Effector memory CD8-positive, alpha-beta T cell (primary cell): ENCODE measurements around the gene FHOD3.

Experiments
- ATAC-seq: fragments of 150-1000 bp; cut with Tn5 transposase; replicated peaks from 2 replicates; pipeline ENCODE4 v1.10.0; 2021; ENCODE audit warnings: mild to moderate bottlenecking, moderate library complexity
- DNase-seq, 3 experiments: peaks; one replicate each; pipeline ENCODE4 v3.0.0; 2021
- H3K27ac Mint-ChIP-seq, 2 donors: one replicate each; pipeline ENCODE4 v1.8.0; 2022; ENCODE audit warnings: mild to moderate bottlenecking in 2 of 2, mixed read lengths in 2 of 2, moderate library complexity in 2 of 2
- H3K27me3 Mint-ChIP-seq, 2 donors: one replicate each; pipeline ENCODE4 v1.8.0; 2022; ENCODE audit warnings: mixed read lengths in 2 of 2
- H3K36me3 Mint-ChIP-seq: one replicate; pipeline ENCODE4 v1.8.0; 2022; ENCODE audit warnings: mild to moderate bottlenecking, moderate library complexity, mixed read lengths; ENCODE audit not compliant: insufficient read depth
- H3K4me1 Mint-ChIP-seq, 2 donors: one replicate each; pipeline ENCODE4 v1.8.0; 2022; ENCODE audit warnings: low read depth in 2 of 2, mixed read lengths in 2 of 2
- H3K4me3 Mint-ChIP-seq, 2 donors: one replicate each; pipeline ENCODE4 v1.8.0; 2022; ENCODE audit warnings: mild to moderate bottlenecking in 2 of 2, mixed read lengths in 2 of 2, moderate library complexity in 2 of 2
- H3K9me3 Mint-ChIP-seq, 2 donors: one replicate each; pipeline ENCODE4 v1.8.0; 2022; ENCODE audit warnings: mixed read lengths in 2 of 2

The FHOD3 gene

GRCh38 chr18:36281936-36282335, 15.6 kb upstream of the FHOD3 start:
- DNase-seq (no peak), ATAC-seq (no peak)
- H3K4me3 Mint-ChIP-seq: no peak overlapping the region
- H3K9me3 Mint-ChIP-seq: no peaks in the 10 kb centered on the region
- H3K27me3 Mint-ChIP-seq: peaks cover 38 to 79% of the 10 kb centered on the region in 2 donors
- H3K36me3 Mint-ChIP-seq: no peaks in the 10 kb centered on the region
- no peak overlapping the region for H3K27ac Mint-ChIP-seq
- H3K4me1 Mint-ChIP-seq: peaks cover 3 to 4% of the 10 kb centered on the region in 2 donors

DNA sequence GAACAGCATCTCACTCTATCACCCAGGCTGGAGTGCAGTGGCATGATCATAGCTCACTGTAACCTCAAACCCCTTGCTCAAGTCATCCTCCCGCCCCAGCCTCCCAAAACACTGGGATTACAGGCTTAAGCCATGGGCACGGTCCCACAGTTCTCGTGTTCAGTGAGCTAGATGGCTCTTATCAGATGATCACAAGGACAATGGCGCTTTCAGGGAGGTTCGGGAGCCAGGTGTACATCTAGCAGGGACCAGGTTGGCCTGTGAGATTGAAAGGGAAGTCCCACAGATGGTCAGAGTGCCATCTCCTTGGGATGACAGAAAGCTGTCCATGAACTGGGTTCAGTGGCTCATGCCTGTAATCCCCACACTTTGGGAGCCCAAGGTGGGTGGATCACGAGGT, 14.1 kb upstream of the FHOD3 start:
- DNase-seq: no peak
- H3K4me3 Mint-ChIP-seq: no peak overlapping the region
- no peak overlapping the region for H3K27ac Mint-ChIP-seq
- H3K27me3 Mint-ChIP-seq: peaks cover 43 to 82% of the 10 kb centered on the region in 2 donors
- no peaks in the 10 kb centered on the region for H3K9me3 Mint-ChIP-seq
- H3K4me1 Mint-ChIP-seq: peaks cover 3 to 4% of the 10 kb centered on the region in 2 donors
- no peak for ATAC-seq
- H3K36me3 Mint-ChIP-seq: no peaks in the 10 kb centered on the region

DNA sequence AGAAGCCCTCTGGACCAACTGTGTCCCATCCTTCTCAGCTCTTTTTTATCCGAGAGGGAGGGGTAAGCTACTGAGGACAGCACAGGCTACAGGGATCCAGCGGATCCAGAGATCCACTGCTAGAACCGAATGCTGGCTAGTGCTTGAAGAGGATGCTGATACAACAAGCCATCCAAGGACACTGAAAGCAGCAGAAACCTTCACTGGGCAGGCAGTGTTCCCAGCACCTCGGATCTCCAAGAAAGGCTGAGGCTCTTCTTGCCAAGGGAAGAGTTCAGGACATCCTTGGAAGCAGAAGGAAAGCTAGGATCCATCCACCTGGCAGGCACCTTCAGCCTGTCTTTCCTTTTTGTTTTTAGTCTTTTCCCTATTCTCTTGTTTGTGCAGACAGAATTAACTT, 13.2 kb upstream of the FHOD3 start:
- no peaks in the 10 kb centered on the region for H3K9me3 Mint-ChIP-seq
- peaks cover 42 to 75% of the 10 kb centered on the region in 2 donors for H3K27me3 Mint-ChIP-seq
- DNase-seq (no peak), ATAC-seq (no peak)
- no peaks in the 10 kb centered on the region for H3K36me3 Mint-ChIP-seq
- no peak overlapping the region for H3K27ac Mint-ChIP-seq
- H3K4me1 Mint-ChIP-seq: peaks cover 3 to 4% of the 10 kb centered on the region in 2 donors
- no peak overlapping the region for H3K4me3 Mint-ChIP-seq

GRCh38 chr18:36284671-36285295, 12.7 kb upstream of the FHOD3 start:
- Mint-ChIP-seq H3K4me3 (no peak overlapping the region), H3K36me3 (no peaks in the 10 kb centered on the region), H3K27me3 (peaks cover 44 to 69% of the 10 kb centered on the region in 2 donors), H3K27ac (no peak overlapping the region), H3K9me3 (no peaks in the 10 kb centered on the region), H3K4me1 (peaks cover 3 to 4% of the 10 kb centered on the region in 2 donors)
- ATAC-seq (peak; percentile 39), DNase-seq (peak; percentile 44 to 49 (median 48))

DNA sequence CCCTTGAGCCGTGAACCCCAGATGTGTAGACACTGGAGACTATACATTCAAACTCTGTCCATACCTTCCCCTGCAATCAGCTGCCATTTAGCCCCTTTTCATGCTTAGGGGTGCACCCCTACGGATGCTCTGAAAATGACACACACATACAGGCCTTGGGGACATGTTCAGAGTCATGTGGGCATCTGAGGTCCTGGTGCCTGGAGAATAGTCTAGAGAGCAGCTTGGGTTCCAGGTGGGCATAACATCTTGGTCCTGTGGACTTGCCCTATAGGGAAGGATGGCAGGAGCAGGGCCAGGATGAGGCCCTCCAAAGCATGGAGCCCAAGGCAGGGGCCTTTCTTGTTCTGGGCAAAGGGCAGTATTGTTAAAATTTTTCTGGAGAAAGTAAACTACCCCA, 9.9 kb upstream of the FHOD3 start:
- Mint-ChIP-seq H3K4me3 (no peak overlapping the region), H3K9me3 (no peaks in the 10 kb centered on the region), H3K4me1 (peaks cover 3 to 4% of the 10 kb centered on the region in 2 donors), H3K27ac (no peak overlapping the region), H3K36me3 (no peaks in the 10 kb centered on the region), H3K27me3 (peaks cover 24 to 44% of the 10 kb centered on the region in 2 donors)
- ATAC-seq (no peak), DNase-seq (no peak)

- H3K27me3 Mint-ChIP-seq: peaks cover 24 to 36% of the 10 kb centered on the region in 2 donors
- no peaks in the 10 kb centered on the region for H3K36me3 Mint-ChIP-seq
- H3K27ac Mint-ChIP-seq: no peak overlapping the region
- no peaks in the 10 kb centered on the region for H3K9me3 Mint-ChIP-seq
- ATAC-seq (no peak), DNase-seq (no peak)
- H3K4me1 Mint-ChIP-seq: peaks cover 3 to 4% of the 10 kb centered on the region in 2 donors
- H3K4me3 Mint-ChIP-seq: no peak overlapping the region
These were observed 8.8 kb upstream of the FHOD3 start for GRCh38 chr18:36288689-36289088.

- Mint-ChIP-seq H3K27me3 (peaks cover 3 to 13% of the 10 kb centered on the region in 2 donors), H3K4me1 (no peaks in the 10 kb centered on the region), H3K9me3 (no peaks in the 10 kb centered on the region), H3K27ac (no peak overlapping the region), H3K4me3 (no peak overlapping the region), H3K36me3 (no peaks in the 10 kb centered on the region)
- no peak for DNase-seq
- no peak for ATAC-seq
These were observed 3.5 kb upstream of the FHOD3 start for GRCh38 chr18:36294031-36294430.

GRCh38 chr18:36295214-36295613, 2.3 kb upstream of the FHOD3 start:
- Mint-ChIP-seq H3K36me3 (no peaks in the 10 kb centered on the region), H3K9me3 (no peaks in the 10 kb centered on the region)
- no peak for ATAC-seq

DNA sequence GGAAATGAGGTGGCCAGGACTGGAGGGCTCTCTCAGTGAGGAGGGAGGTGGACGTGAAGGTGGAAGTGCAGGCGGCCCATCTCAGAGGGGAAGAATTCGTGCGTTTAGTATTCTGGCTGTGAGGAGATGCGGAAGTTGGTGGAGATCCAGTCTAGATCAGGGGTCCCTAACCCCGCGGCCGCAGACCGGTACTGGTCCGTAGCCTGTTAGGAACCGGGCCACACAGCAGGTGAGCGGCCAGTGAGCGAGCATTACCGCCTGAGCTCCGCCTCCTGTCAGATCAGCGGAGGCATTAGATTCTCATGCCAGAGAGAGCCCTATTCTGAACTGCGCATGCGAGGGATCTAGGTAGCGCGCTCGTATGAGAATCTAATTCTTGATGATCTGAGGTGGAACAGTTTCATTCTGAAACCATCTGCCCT, 1.6 kb upstream of the FHOD3 start:
- Mint-ChIP-seq H3K4me3 (no peak overlapping the region), H3K4me1 (no peaks in the 10 kb centered on the region), H3K27ac (no peak overlapping the region), H3K27me3 (peaks cover 14 to 22% of the 10 kb centered on the region in 2 donors), H3K9me3 (no peaks in the 10 kb centered on the region), H3K36me3 (no peaks in the 10 kb centered on the region)
- no peak for DNase-seq
- ATAC-seq: no peak

More at GRCh38 chr18:36295214-36295613, 2.3 kb upstream of the FHOD3 start:
- no peak overlapping the region for H3K27ac Mint-ChIP-seq
- H3K4me1 Mint-ChIP-seq: no peaks in the 10 kb centered on the region
- peaks cover 15% of the 10 kb centered on the region in 2 donors for H3K27me3 Mint-ChIP-seq
- no peak overlapping the region for H3K4me3 Mint-ChIP-seq
- no peak for DNase-seq

DNA sequence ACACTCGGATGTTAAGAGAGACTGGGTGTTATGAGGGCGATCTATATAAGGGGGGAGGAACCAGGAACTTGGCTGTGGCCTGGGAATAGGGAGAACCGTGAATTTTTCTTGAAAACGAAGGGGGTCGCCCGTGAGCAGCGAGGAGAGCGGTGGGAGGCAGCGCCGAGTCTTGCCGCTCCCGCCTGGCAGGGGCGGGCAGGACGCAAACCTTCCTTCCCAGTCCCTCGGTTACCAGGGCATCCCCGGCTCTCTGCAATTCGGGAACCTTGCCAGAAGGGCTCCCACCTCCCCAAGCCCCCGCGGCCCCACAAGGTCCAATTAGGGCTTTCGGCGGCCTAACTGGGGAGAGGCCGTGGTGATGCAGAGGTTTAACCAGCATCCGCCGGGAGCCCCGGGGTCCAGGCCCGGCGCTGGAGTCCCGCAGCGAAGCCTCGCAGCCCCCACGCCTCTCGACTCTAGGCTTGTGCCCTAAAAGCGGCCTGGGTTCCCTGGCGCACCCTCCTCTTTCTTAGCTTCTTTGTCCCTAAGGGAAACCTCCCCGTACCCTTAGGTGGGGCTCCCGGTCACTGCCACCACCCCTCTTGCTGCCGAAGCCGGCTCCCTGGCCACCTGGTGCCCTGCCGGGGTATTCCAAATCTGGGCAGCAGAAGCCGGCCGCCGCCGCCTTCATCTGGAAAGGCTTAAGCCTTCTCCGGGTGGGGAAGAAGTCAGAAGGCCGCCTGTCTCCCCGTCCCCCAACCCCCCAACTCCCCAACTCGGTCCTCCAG, 680 bp upstream of the FHOD3 start:
- ATAC-seq: peak; percentile 16
- DNase-seq: no peak
- Mint-ChIP-seq H3K4me3 (peak overlapping the region in 1 of 2 donors; percentile 37), H3K36me3 (no peaks in the 10 kb centered on the region), H3K27me3 (peaks cover 18 to 29% of the 10 kb centered on the region in 2 donors), H3K4me1 (no peaks in the 10 kb centered on the region), H3K9me3 (no peaks in the 10 kb centered on the region), H3K27ac (no peak overlapping the region)

GRCh38 chr18:36298126-36298741, 721 bp downstream of the FHOD3 start:
- DNase-seq: no peak
- Mint-ChIP-seq H3K27ac (no peak overlapping the region), H3K27me3 (peaks cover 27 to 43% of the 10 kb centered on the region in 2 donors)

DNA sequence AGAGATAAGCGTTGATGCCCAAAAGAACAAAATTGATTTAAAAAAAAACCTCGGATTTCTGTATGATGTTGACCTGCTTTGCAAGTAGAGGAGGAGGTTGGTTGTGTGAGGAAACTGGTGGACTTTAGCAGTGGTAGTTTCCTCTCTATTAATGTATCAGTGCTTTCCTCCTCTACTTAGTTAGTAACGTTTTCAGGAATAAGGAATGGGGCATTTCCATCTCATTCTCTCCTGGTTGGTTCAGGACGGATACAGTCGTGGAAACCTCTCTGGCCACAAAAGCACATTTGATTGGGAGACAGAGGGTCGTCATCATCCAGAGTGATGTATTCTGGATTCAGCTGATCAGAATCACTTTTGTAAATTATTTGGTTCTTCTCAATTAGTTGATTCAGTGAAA, 1.5 kb downstream of the FHOD3 start:
- Mint-ChIP-seq H3K27me3 (peaks cover 34 to 51% of the 10 kb centered on the region in 2 donors), H3K36me3 (no peaks in the 10 kb centered on the region), H3K4me1 (no peaks in the 10 kb centered on the region), H3K27ac (no peak overlapping the region), H3K4me3 (no peak overlapping the region), H3K9me3 (no peaks in the 10 kb centered on the region)
- DNase-seq (no peak), ATAC-seq (no peak)

More at GRCh38 chr18:36298126-36298741, 721 bp downstream of the FHOD3 start:
- no peak for ATAC-seq
- Mint-ChIP-seq H3K4me3 (no peak overlapping the region), H3K9me3 (no peaks in the 10 kb centered on the region), H3K36me3 (no peaks in the 10 kb centered on the region), H3K4me1 (no peaks in the 10 kb centered on the region)

- Mint-ChIP-seq H3K9me3 (no peaks in the 10 kb centered on the region), H3K27ac (no peak overlapping the region), H3K27me3 (peaks cover 34 to 63% of the 10 kb centered on the region in 2 donors), H3K4me1 (peaks cover 0 to under 1% of the 10 kb centered on the region in 2 donors), H3K4me3 (no peak overlapping the region), H3K36me3 (no peaks in the 10 kb centered on the region)
- DNase-seq: no peak
- ATAC-seq: no peak
These were observed 2.7 kb downstream of the FHOD3 start for GRCh38 chr18:36300211-36300610.
